SU-DHL-6 (cell line): ENCODE results near the gene TNFRSF21.

Source experiments
- EZH2phosphoT487 ChIP-seq: fragments of 200-600 bp; sonication (generic), shearing (Covaris generic); conservative IDR thresholded peaks from 2 replicates; pipeline ENCODE4 v1.6.1; 2018; ENCODE audit warnings: mild to moderate bottlenecking, antibody characterized with exemption, low read length, moderate library complexity, mixed read lengths
- TF ChIP-seq, protein P1 (sequence below): fragments of 200-600 bp; sonication (generic); IDR thresholded peaks from one replicate; pipeline ENCODE4 v1.5.1; 2017; ENCODE audit warnings: antibody characterized with exemption, mild to moderate bottlenecking, low read length, moderate library complexity; ENCODE audit not compliant: insufficient read depth, poor library complexity, severe bottlenecking

DNA sequence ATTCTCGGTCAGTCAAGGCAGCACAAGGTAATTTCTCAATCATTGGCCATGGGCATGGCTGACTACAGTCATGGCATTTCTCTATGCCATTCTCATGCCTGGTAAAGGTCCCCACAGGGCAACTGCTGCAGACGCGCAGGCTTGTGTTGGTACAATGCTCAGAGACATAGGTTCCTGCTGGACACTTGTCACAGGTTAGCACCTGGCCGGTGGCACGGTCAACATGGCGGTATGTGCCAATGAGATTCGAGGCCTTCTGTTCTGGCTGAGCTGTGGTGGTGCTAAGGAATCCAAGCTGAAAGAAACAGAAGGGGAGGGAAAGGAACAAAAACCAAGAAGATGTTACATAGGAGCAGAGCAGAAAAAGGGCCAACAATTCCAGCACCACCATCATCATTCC is 23.4 kb downstream of the TNFRSF21 start:
- TF ChIP-seq, protein P1, sequence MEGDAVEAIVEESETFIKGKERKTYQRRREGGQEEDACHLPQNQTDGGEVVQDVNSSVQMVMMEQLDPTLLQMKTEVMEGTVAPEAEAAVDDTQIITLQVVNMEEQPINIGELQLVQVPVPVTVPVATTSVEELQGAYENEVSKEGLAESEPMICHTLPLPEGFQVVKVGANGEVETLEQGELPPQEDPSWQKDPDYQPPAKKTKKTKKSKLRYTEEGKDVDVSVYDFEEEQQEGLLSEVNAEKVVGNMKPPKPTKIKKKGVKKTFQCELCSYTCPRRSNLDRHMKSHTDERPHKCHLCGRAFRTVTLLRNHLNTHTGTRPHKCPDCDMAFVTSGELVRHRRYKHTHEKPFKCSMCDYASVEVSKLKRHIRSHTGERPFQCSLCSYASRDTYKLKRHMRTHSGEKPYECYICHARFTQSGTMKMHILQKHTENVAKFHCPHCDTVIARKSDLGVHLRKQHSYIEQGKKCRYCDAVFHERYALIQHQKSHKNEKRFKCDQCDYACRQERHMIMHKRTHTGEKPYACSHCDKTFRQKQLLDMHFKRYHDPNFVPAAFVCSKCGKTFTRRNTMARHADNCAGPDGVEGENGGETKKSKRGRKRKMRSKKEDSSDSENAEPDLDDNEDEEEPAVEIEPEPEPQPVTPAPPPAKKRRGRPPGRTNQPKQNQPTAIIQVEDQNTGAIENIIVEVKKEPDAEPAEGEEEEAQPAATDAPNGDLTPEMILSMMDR: no peak
- TF ChIP-seq EZH2phosphoT487: no peak
